ENCODE measurements around the gene SHPK. TPM values are rescaled to one million over a fixed set of nuclear protein-coding genes. Genes with fewer than 3 reads are reported as not detected.

Gene SHPK
- total RNA-seq, 6 experiments from 2014 or later, result 13.5 to 26.1 (median 22.8) TPM

DNA sequence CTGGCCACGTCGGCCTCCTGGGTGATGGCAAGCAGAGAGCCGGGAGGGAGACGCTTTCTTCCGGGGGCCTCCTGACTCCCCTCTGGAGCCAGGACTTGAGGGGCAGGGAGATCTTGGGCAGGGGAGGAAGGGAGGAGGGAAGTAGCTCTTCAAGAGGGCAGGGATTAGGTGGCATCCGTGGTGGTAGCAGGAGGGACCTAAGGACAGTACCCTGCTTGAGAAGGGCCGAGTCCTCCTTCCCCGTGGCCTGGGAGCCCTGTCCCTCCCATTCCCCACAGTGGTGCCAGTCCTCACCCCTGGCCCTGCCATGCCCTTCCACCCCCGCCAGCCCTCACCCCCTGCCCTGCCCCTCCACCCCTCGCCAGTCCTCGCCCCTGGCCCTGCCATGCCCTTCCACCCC is 19.7 kb upstream of the SHPK start:
- intact Hi-C loops (cut with DNase I), result no loop called here
- Histone ChIP-seq H3K9me3 (no peaks in the 10 kb centered on the region), H3K36me3 (no peaks in the 10 kb centered on the region), H3K27ac (no peak overlapping the region), H3K27me3 (no peaks in the 10 kb centered on the region), H3K4me3 (no peak overlapping the region), H3K4me1 (peaks cover 0 to 1% (median 0%) of the 10 kb centered on the region in 4 donors)
- 88% methylated on average over 2 of the region's 11 CpGs for WGBS (ENCODE audit: insufficient coverage, low coverage, low lambda C conversion rate, missing lambda C conversion rate)
- peak in 1 of 4 donors; percentile 5 for ATAC-seq
- TF ChIP-seq CTCF (IDR thresholded peaks at IDR 0.05) (no peak), POLR2A (IDR thresholded peaks at IDR 0.05) (no peak)
- no peak for DNase-seq

DNA sequence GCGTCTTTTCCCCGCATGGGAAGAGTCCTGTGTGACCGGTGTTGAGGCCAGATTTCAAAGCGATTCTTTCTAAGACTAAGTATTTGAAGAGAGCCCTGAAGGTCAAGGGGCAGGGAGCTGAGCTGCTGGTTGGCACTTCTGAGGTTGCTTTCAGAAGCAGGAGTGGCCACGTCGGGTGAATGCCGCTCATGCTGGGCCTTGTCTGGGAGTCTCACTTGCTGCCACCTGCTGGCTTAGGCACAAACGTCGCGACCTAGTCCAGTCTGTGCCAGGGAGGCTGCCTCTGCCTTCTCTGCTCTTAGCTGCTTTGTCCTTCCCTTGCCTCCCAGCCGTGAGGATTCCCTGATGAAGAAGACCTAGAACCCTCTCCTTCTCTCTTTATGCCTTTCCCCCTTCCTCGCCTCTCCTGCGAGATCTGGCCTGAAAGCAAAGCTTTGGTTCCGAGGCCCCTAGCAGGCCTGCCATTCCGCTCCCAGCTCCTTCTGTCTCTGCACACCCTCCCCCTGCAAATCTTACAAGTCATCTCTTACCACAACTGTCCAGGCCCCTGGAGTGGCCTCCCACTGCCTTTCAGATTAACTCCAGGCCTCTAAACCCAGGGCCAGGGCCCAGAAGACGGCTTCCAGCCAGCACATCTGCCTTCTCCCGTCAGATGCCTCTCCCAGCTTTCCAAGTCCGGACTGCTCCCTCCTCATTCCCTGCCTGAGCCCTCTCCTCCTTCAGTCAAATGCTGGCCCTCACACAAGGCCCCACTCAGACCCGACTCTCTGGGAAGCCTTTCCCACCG is 11.9 kb upstream of the SHPK start:
- H3K36me3 ChIP-seq, result no peaks in the 10 kb centered on the region
- 73% methylated on average over 8 of the region's 20 CpGs for WGBS (ENCODE audit: insufficient coverage, low coverage, low lambda C conversion rate, missing lambda C conversion rate)
- no peaks in the 10 kb centered on the region for H3K27me3 ChIP-seq
- H3K4me1 ChIP-seq, result peaks cover 0 to 13% (median 5%) of the 10 kb centered on the region in 4 donors
- DNase-seq, result peak; percentile 77 to 83 (median 81)
- H3K27ac ChIP-seq, result peak overlapping the region in 2 of 3 donors; percentile 57 to 60
- intact Hi-C loops (cut with DNase I), result no loop called here
- H3K9me3 ChIP-seq, result no peaks in the 10 kb centered on the region
- H3K4me3 ChIP-seq, result peak overlapping the region in 1 of 3 donors; percentile 23
- TF ChIP-seq POLR2A (IDR thresholded peaks at IDR 0.05) (no peak), CTCF (IDR thresholded peaks at IDR 0.05) (peak; percentile 49 to 67 (median 64))
- peak; percentile 90 to 94 (median 91) for ATAC-seq

- Histone ChIP-seq H3K9me3 (no peaks in the 10 kb centered on the region), H3K27me3 (no peaks in the 10 kb centered on the region), H3K36me3 (no peaks in the 10 kb centered on the region), H3K4me3 (peak overlapping the region in 1 of 3 donors; percentile 23), H3K27ac (peak overlapping the region in 2 of 3 donors; percentile 57 to 60), H3K4me1 (peaks cover 0 to 13% (median 5%) of the 10 kb centered on the region in 4 donors)
- ATAC-seq (peak; percentile 77 to 90 (median 82)), DNase-seq (peak in 1 of 3 donors; percentile 76)
- no peak for TF ChIP-seq POLR2A (IDR thresholded peaks at IDR 0.05)
- peak in 1 of 4 donors; percentile 7 for TF ChIP-seq CTCF (IDR thresholded peaks at IDR 0.05)
- 67% methylated on average over 2 of the region's 12 CpGs for WGBS (ENCODE audit: insufficient coverage, low coverage, low lambda C conversion rate, missing lambda C conversion rate)
- intact Hi-C loops (cut with DNase I), result no loop called here
Observed at GRCh38 chr17:3647251-3647650, 11.2 kb upstream of the SHPK start.

DNA sequence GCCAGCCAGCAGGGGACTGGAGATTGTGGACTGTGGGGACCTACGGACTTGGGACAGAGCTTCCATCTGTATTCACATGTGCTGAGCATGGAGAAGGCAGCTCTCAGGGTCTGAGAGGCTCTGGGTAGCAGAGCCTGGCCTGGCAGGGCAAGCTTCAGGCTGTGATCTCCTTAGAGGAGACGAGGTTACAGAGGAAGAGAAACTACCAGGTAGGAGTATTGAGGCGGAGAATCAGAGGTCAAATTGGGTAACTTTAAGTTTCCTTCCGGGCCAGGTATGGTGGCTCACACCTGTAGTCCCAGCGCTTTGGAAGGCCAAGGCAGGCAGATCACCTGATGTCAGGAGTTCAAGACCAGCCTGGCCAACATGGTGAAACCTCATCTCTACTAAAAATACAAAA is 9.3 kb upstream of the SHPK start:
- Histone ChIP-seq H3K4me3 (no peak overlapping the region), H3K27ac (no peak overlapping the region), H3K9me3 (no peaks in the 10 kb centered on the region), H3K27me3 (no peaks in the 10 kb centered on the region), H3K4me1 (peaks cover 0 to 17% (median 5%) of the 10 kb centered on the region in 4 donors), H3K36me3 (no peaks in the 10 kb centered on the region)
- ATAC-seq (no peak), DNase-seq (no peak)
- intact Hi-C loops (cut with DNase I), result no loop called here
- WGBS (ENCODE audit: insufficient coverage, low coverage, low lambda C conversion rate, missing lambda C conversion rate), result 79% methylated on average over 5 of the region's 5 CpGs
- TF ChIP-seq POLR2A (IDR thresholded peaks at IDR 0.05), result no peak
- no peak for TF ChIP-seq CTCF (IDR thresholded peaks at IDR 0.05)
